Activated B cell treated with CpG ODN at 0.5 μM for 24 hours (primary cell): Measurements from ENCODE around the gene PAQR6. TPM values are rescaled to one million over a fixed set of nuclear protein-coding genes. Genes with fewer than 3 reads are reported as not detected.

Source experiments
- ATAC-seq: fragments of 200-7000 bp; cut with Tn5 transposase; one replicate; pipeline ENCODE4 v1.10.0; 2021; ENCODE audit warnings: low read depth, mild to moderate bottlenecking, moderate library complexity
- CTCF ChIA-PET: fragments of 350-600 bp; sonication (Branson Sonifier 250); formaldehyde crosslinking; loops from one replicate; lab custom pipeline; 2021; ENCODE audit warnings: antibody characterized with exemption; lab: Charles Lee
- POLR2A ChIA-PET: fragments of 350-600 bp; sonication (Branson Sonifier 250); formaldehyde crosslinking; loops from one replicate; lab custom pipeline; 2021; ENCODE audit warnings: antibody characterized with exemption; lab: Charles Lee
- DNase-seq: peaks from one replicate; pipeline ENCODE4 v3.0.0; 2022
- H3K27ac Mint-ChIP-seq: one replicate; pipeline ENCODE4 v1.8.0; 2020; ENCODE audit warnings: mixed read lengths
- H3K27me3 Mint-ChIP-seq: one replicate; pipeline ENCODE4 v1.8.0; 2021; ENCODE audit warnings: mixed read lengths
- H3K36me3 Mint-ChIP-seq: one replicate; pipeline ENCODE4 v1.8.0; 2021; ENCODE audit warnings: low read depth, mixed read lengths
- H3K4me1 Mint-ChIP-seq: one replicate; pipeline ENCODE4 v1.8.0; 2021; ENCODE audit warnings: mixed read lengths
- H3K4me3 Mint-ChIP-seq: one replicate; pipeline ENCODE4 v1.8.0; 2020; ENCODE audit warnings: mild to moderate bottlenecking, mixed read lengths
- H3K9me3 Mint-ChIP-seq: one replicate; pipeline ENCODE4 v1.8.0; 2020; ENCODE audit warnings: mixed read lengths
- CTCF ChIP-seq: fragments of 200-600 bp; IDR thresholded peaks from one replicate; pipeline ENCODE4 v1.8.0; 2022; ENCODE audit warnings: antibody characterized with exemption, mild to moderate bottlenecking
- intact Hi-C: fragments of 100-400 bp; cut with micrococcal nuclease; formaldehyde crosslinking; loops from one replicate; pipeline ENCODE4 v1.15.1; 2024
- total RNA-seq: library from RNA; stranded (reverse); gene quantifications from 2 replicates; pipeline ENCODE4 v1.2.3, GENCODE V29; 2022

The PAQR6 gene
- total RNA-seq, 1 donor from 2014 or later, result 1.6 TPM

GRCh38 chr1:156268336-156268735 lies 20.5 kb upstream of the PAQR6 start:
- no peak for TF ChIP-seq CTCF
- Mint-ChIP-seq H3K27ac (no peak overlapping the region), H3K36me3 (peaks cover 85% of the 10 kb centered on the region), H3K4me1 (no peaks in the 10 kb centered on the region), H3K9me3 (no peaks in the 10 kb centered on the region), H3K27me3 (no peaks in the 10 kb centered on the region), H3K4me3 (no peak overlapping the region)
- CTCF ChIA-PET, result no interaction called here
- ATAC-seq (no peak), DNase-seq (no peak)
- POLR2A ChIA-PET, result no interaction called here
- intact Hi-C loops, result no loop called here

DNA sequence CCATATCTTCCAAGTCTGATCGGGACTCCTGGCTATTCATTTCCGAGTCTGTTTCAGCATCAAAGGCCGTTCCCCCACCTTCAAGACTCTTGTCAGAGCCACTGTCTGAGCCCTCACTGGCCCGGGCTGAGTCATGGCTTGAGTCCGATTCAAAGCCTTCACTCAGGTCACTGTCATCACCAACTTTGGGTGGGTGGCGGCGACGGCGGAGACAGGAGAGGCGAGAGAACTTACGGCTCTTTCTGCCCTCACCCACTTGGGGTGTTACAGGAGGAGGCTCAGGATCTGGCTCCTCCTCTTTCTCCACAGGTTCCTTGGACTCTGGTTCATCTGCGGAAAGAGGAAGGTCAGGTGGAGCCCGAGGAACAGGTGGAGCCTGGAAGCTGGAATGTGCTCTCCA lies 18.2 kb upstream of the PAQR6 start:
- Mint-ChIP-seq H3K4me1 (no peaks in the 10 kb centered on the region), H3K36me3 (peaks cover 84% of the 10 kb centered on the region), H3K4me3 (no peak overlapping the region), H3K27ac (no peak overlapping the region), H3K9me3 (no peaks in the 10 kb centered on the region), H3K27me3 (no peaks in the 10 kb centered on the region)
- DNase-seq (no peak), ATAC-seq (no peak)
- TF ChIP-seq CTCF, result no peak
- intact Hi-C loops, result no loop called here
- CTCF ChIA-PET, result no interaction called here
- POLR2A ChIA-PET, result no interaction called here

- DNase-seq (no peak), ATAC-seq (no peak)
- Mint-ChIP-seq H3K27me3 (no peaks in the 10 kb centered on the region), H3K9me3 (no peaks in the 10 kb centered on the region), H3K4me3 (no peak overlapping the region), H3K4me1 (no peaks in the 10 kb centered on the region), H3K36me3 (peaks cover 93% of the 10 kb centered on the region), H3K27ac (no peak overlapping the region)
- POLR2A ChIA-PET, result no interaction called here
- no peak for TF ChIP-seq CTCF
- CTCF ChIA-PET, result no interaction called here
- intact Hi-C loops, result no loop called here
Measured at GRCh38 chr1:156263288-156263655, 15.4 kb upstream of the PAQR6 start.

GRCh38 chr1:156262461-156263287 lies 14.8 kb upstream of the PAQR6 start:
- H3K27ac Mint-ChIP-seq, result no peak overlapping the region
- ChIA-PET POLR2A (no interaction called here), CTCF (no interaction called here)
- no peaks in the 10 kb centered on the region for H3K4me1 Mint-ChIP-seq
- H3K36me3 Mint-ChIP-seq, result peaks cover 93% of the 10 kb centered on the region
- ATAC-seq, result no peak
- TF ChIP-seq CTCF, result no peak
- H3K4me3 Mint-ChIP-seq, result no peak overlapping the region
- H3K27me3 Mint-ChIP-seq, result no peaks in the 10 kb centered on the region
- intact Hi-C loops, result no loop called here
- no peaks in the 10 kb centered on the region for H3K9me3 Mint-ChIP-seq
- DNase-seq, result no peak

DNA sequence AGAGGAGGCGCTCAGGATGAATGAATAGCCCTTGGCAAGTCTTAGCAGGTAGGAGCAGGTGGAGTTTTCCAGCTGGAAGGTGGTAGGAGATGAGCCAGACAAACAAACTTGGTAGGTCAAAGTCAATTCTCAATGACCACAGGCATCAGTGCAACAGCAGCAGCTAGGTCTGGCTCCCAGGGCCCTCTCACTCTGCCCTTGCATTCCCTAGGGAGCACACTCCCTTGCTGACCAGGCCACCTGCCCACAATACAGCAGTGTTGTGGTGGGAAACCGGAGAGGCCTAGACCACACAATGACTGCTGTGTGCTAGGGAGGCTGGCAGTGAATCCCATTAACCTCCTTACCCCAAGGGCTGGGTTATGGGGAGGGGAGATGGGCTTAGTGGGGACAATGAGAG lies 13.0 kb upstream of the PAQR6 start:
- Mint-ChIP-seq H3K36me3 (peaks cover 91% of the 10 kb centered on the region), H3K4me1 (no peaks in the 10 kb centered on the region), H3K4me3 (no peak overlapping the region), H3K9me3 (no peaks in the 10 kb centered on the region), H3K27ac (no peak overlapping the region), H3K27me3 (no peaks in the 10 kb centered on the region)
- CTCF ChIA-PET, result no interaction called here
- TF ChIP-seq CTCF, result no peak
- ATAC-seq, result no peak
- no peak for DNase-seq
- POLR2A ChIA-PET, result no interaction called here
- intact Hi-C loops, result no loop called here
